Smooth muscle cell (in vitro differentiated cells): ENCODE results near the gene BFSP1. TPM values are rescaled to one million over a fixed set of nuclear protein-coding genes. Genes with fewer than 3 reads are reported as not detected.

Experiments
- DNase-seq: peaks from one replicate; lab custom pipeline; 2025; ENCODE audit not compliant: unreplicated experiment; lab: John Stamatoyannopoulos, UW
- H2AFZ ChIP-seq: fragments of 200-600 bp; sonication (generic); 2 replicates; pipeline ENCODE4 v1.6.0; 2016; ENCODE audit warnings: antibody characterized with exemption, low read depth, mild to moderate bottlenecking
- H3F3A ChIP-seq: fragments of 200-600 bp; sonication (generic); 2 replicates; pipeline ENCODE4 v1.6.0; 2017; ENCODE audit warnings: antibody characterized with exemption, low read depth
- H3K27ac ChIP-seq: fragments of 200-600 bp; sonication (generic); 2 replicates; pipeline ENCODE4 v1.5.1; 2016; ENCODE audit warnings: low read depth, mild to moderate bottlenecking
- H3K27me3 ChIP-seq: fragments of 200-600 bp; sonication (generic); 2 replicates; pipeline ENCODE4 v1.6.1; 2016; ENCODE audit warnings: low read depth, mild to moderate bottlenecking
- H3K36me3 ChIP-seq: fragments of 200-600 bp; sonication (generic); 2 replicates; pipeline ENCODE4 v1.5.1; 2016; ENCODE audit warnings: low read depth
- H3K4me1 ChIP-seq: fragments of 200-600 bp; sonication (generic); 2 replicates; pipeline ENCODE4 v1.5.1; 2016; ENCODE audit warnings: low read depth
- H3K4me2 ChIP-seq: fragments of 200-600 bp; sonication (generic); 2 replicates; pipeline ENCODE4 v1.6.0; 2016; ENCODE audit warnings: mild to moderate bottlenecking
- H3K4me3 ChIP-seq: fragments of 200-600 bp; sonication (generic); 2 replicates; pipeline ENCODE4 v1.5.1; 2016; ENCODE audit warnings: mild to moderate bottlenecking
- H3K79me2 ChIP-seq: fragments of 200-600 bp; sonication (generic); 2 replicates; pipeline ENCODE4 v1.6.0; 2016; ENCODE audit warnings: low read depth, mild to moderate bottlenecking
- H3K9ac ChIP-seq: fragments of 200-600 bp; sonication (generic); 2 replicates; pipeline ENCODE4 v1.6.0; 2016; ENCODE audit warnings: low read depth
- H3K9me3 ChIP-seq: fragments of 200-600 bp; sonication (generic); replicated peaks from 2 replicates; pipeline ENCODE4 v1.5.1; 2016; ENCODE audit warnings: low read depth
- H4K20me1 ChIP-seq: fragments of 200-600 bp; sonication (generic); 2 replicates; pipeline ENCODE4 v1.6.0; 2016; ENCODE audit warnings: low read depth
- WGBS: methylation state at CpG from one replicate; pipeline ENCODE4 v1.1.7; 2016; ENCODE audit warnings: low lambda C conversion rate; 5-methylcytosine and 5-hydroxymethylcytosine counted together
- polyA plus RNA-seq: library from polyadenylated mRNA; unstranded; fragments of >200 nt; fragmentation: Nextera tagmentation; extraction: Ambion mirVana; gene quantifications from 2 replicates; pipeline ENCODE4 v1.2.1, GENCODE V29; 2016
- total RNA-seq: library from RNA; depleted of rRNA; stranded (reverse); fragments of >200 nt; gene quantifications from 2 replicates; pipeline ENCODE4 v1.2.3, GENCODE V29; 2014
- TF ChIP-seq, protein P1 (sequence below): fragments of 200-600 bp; sonication (generic); IDR thresholded peaks from 2 replicates; pipeline ENCODE4 v1.5.1; 2017; ENCODE audit warnings: borderline replicate concordance, mild to moderate bottlenecking, antibody characterized with exemption; ENCODE audit not compliant: insufficient read depth, poor library complexity, severe bottlenecking

BFSP1 gene
- total and polyA plus RNA-seq, 2 experiments from 2014 or later: 0.76 to 1.6 TPM

GRCh38 chr20:17482536-17482935 is 48.6 kb downstream of the BFSP1 start:
- Histone ChIP-seq H3K36me3 (no peaks in the 10 kb centered on the region), H4K20me1 (no peaks in the 10 kb centered on the region), H3K4me3 (no peak overlapping the region), H3K9me3 (no peaks in the 10 kb centered on the region), H3K9ac (no peak overlapping the region), H3F3A (no peaks in the 10 kb centered on the region), H3K4me1 (no peaks in the 10 kb centered on the region), H3K27me3 (no peaks in the 10 kb centered on the region), H3K79me2 (no peaks in the 10 kb centered on the region), H2AFZ (no peak overlapping the region), H3K27ac (no peak overlapping the region), H3K4me2 (no peak overlapping the region)
- TF ChIP-seq, protein P1, sequence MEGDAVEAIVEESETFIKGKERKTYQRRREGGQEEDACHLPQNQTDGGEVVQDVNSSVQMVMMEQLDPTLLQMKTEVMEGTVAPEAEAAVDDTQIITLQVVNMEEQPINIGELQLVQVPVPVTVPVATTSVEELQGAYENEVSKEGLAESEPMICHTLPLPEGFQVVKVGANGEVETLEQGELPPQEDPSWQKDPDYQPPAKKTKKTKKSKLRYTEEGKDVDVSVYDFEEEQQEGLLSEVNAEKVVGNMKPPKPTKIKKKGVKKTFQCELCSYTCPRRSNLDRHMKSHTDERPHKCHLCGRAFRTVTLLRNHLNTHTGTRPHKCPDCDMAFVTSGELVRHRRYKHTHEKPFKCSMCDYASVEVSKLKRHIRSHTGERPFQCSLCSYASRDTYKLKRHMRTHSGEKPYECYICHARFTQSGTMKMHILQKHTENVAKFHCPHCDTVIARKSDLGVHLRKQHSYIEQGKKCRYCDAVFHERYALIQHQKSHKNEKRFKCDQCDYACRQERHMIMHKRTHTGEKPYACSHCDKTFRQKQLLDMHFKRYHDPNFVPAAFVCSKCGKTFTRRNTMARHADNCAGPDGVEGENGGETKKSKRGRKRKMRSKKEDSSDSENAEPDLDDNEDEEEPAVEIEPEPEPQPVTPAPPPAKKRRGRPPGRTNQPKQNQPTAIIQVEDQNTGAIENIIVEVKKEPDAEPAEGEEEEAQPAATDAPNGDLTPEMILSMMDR: no peak
- no peak for DNase-seq
- 94% methylated on average over 5 of the region's 5 CpGs for WGBS

DNA sequence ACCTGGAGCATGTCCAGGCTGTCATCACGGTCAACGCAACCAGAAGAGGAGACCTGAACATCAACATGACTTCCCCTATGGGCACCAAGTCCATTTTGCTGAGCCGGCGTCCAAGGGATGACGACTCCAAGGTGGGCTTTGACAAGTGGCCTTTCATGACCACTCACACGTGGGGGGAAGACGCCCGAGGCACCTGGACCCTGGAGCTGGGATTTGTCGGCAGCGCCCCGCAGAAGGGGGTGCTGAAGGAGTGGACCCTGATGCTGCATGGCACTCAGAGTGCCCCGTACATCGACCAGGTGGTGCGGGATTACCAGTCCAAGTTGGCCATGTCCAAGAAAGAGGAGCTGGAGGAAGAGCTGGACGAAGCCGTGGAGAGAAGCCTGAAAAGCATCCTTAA is 49.5 kb downstream of the BFSP1 start:
- Histone ChIP-seq H3K9ac (no peak overlapping the region), H3F3A (no peaks in the 10 kb centered on the region), H3K4me2 (no peak overlapping the region), H3K27me3 (no peaks in the 10 kb centered on the region), H3K9me3 (no peaks in the 10 kb centered on the region), H4K20me1 (no peaks in the 10 kb centered on the region), H3K4me3 (no peak overlapping the region), H3K36me3 (no peaks in the 10 kb centered on the region), H2AFZ (no peak overlapping the region), H3K4me1 (no peaks in the 10 kb centered on the region), H3K27ac (no peak overlapping the region), H3K79me2 (no peaks in the 10 kb centered on the region)
- no peak for DNase-seq
- TF ChIP-seq, protein P1: no peak
- WGBS: 93% methylated on average over 16 of the region's 16 CpGs

DNA sequence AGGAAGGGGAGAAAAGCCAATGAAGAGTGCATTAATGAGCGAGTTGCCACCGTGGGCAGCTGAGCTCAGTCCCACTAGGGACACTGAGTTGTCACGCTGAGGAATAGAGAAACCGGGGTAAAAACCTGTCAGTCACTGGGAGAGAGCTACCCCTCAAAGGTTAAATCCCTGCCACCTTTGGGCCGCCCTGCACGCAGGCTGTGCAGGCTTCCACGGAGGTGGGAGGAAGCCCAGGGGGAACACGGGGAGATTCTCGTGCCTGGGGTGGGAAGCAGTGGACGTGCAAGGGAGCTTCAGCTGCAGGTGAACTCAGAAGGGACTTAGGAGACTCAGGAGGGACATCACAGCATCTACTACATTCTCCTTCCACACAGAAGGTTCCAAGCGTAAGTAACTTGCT is 50.5 kb downstream of the BFSP1 start:
- H3K79me2 ChIP-seq: no peaks in the 10 kb centered on the region
- H3K9ac ChIP-seq: no peak overlapping the region
- no peaks in the 10 kb centered on the region for H3K27me3 ChIP-seq
- TF ChIP-seq, protein P1: no peak
- 93% methylated on average over 11 of the region's 11 CpGs for WGBS
- no peak overlapping the region for H2AFZ ChIP-seq
- DNase-seq: no peak
- no peak overlapping the region for H3K27ac ChIP-seq
- H3K36me3 ChIP-seq: no peaks in the 10 kb centered on the region
- H3K4me3 ChIP-seq: no peak overlapping the region
- H3K9me3 ChIP-seq: no peaks in the 10 kb centered on the region
- H3F3A ChIP-seq: no peaks in the 10 kb centered on the region
- no peak overlapping the region for H3K4me2 ChIP-seq
- H4K20me1 ChIP-seq: no peaks in the 10 kb centered on the region
- no peaks in the 10 kb centered on the region for H3K4me1 ChIP-seq

DNA sequence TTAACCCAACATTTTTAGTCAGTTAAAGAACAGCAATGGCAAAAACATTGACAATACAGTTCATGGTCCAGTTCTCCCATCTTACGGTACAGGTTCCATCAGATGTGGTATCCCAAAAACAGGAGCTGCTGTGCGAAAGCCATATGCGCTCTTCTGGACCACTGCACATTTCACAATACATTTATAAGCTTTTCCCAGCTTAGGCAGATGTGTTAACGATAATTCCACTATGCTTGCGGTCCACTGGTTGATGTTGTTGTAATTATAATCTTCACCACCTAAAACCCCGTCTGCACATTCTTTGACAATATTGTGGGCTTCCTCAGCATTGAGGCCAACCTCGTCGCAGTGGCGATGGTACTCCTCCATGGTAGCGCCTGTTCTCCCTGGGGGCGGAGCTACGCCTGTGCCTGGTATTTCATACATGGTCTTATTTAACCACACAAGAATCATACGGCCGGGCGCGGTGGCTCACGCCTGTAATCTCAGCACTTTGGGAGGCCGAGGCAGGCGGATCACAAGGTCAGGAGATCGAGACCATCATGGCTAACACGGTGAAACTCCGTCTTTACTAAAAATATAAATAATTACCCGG is 52.0 kb downstream of the BFSP1 start:
- H4K20me1 ChIP-seq: no peaks in the 10 kb centered on the region
- no peaks in the 10 kb centered on the region for H3K79me2 ChIP-seq
- H3K4me2 ChIP-seq: no peak overlapping the region
- no peaks in the 10 kb centered on the region for H3F3A ChIP-seq
- H3K27me3 ChIP-seq: no peaks in the 10 kb centered on the region
- no peak for DNase-seq
- no peaks in the 10 kb centered on the region for H3K9me3 ChIP-seq
- no peak overlapping the region for H3K27ac ChIP-seq
- TF ChIP-seq, protein P1: no peak
- no peak overlapping the region for H3K9ac ChIP-seq
- H3K4me1 ChIP-seq: no peaks in the 10 kb centered on the region
- no peak overlapping the region for H2AFZ ChIP-seq
- H3K36me3 ChIP-seq: no peaks in the 10 kb centered on the region
- no peak overlapping the region for H3K4me3 ChIP-seq
- 94% methylated on average over 23 of the region's 23 CpGs for WGBS
